Calu3 (cell line): ENCODE measurements around the gene SESN2. TPM values are rescaled to one million over a fixed set of nuclear protein-coding genes. Genes with fewer than 3 reads are reported as not detected.

Source experiments
- Bru-seq: library from RNA; stranded (reverse); fragments of 400-500 nt; gene quantifications from one replicate; lab custom pipeline; 2021; lab: Mats Ljungman, UMichigan
- BruChase-seq, 2 experiments: library from RNA; stranded (reverse); fragments of 400-500 nt; gene quantifications; one replicate each; lab custom pipeline; 2021; lab: Mats Ljungman, UMichigan
- BruUV-seq: library from RNA; stranded (reverse); fragments of 400-500 nt; replicated peaks from 2 replicates; lab custom pipeline; 2021; lab: Mats Ljungman, UMichigan
- CTCF ChIA-PET: fragments of 300-600 bp; sonication (Branson Sonifier 250); formaldehyde crosslinking; loops from one replicate; lab custom pipeline; 2022; ENCODE audit warnings: antibody characterized with exemption; lab: Charles Lee
- DNase-seq: peaks from one replicate; pipeline ENCODE4 v3.0.0; 2022
- H3K27ac Mint-ChIP-seq: one replicate; pipeline ENCODE4 v1.8.0; 2022; ENCODE audit warnings: mixed read lengths; ENCODE audit not compliant: unreplicated experiment
- H3K27me3 Mint-ChIP-seq: one replicate; pipeline ENCODE4 v1.8.0; 2022; ENCODE audit warnings: mixed read lengths; ENCODE audit not compliant: unreplicated experiment
- H3K36me3 Mint-ChIP-seq: one replicate; pipeline ENCODE4 v1.8.0; 2022; ENCODE audit warnings: mild to moderate bottlenecking, moderate library complexity, mixed read lengths; ENCODE audit not compliant: insufficient read depth, unreplicated experiment
- H3K4me1 Mint-ChIP-seq: one replicate; pipeline ENCODE4 v1.8.0; 2022; ENCODE audit warnings: mild to moderate bottlenecking, low read depth, mixed read lengths; ENCODE audit not compliant: unreplicated experiment
- H3K4me3 Mint-ChIP-seq: one replicate; pipeline ENCODE4 v1.8.0; 2022; ENCODE audit warnings: mild to moderate bottlenecking, low read depth, moderate library complexity, mixed read lengths; ENCODE audit not compliant: unreplicated experiment
- H3K9me3 Mint-ChIP-seq: one replicate; pipeline ENCODE4 v1.8.0; 2022; ENCODE audit warnings: low read depth, mixed read lengths; ENCODE audit not compliant: unreplicated experiment
- CTCF ChIP-seq: fragments of 200-600 bp; IDR thresholded peaks from one replicate; pipeline ENCODE4 v1.8.0; 2022; ENCODE audit warnings: antibody characterized with exemption; ENCODE audit not compliant: unreplicated experiment
- intact Hi-C: fragments of 100-400 bp; cut with micrococcal nuclease; formaldehyde crosslinking; loops from one replicate; pipeline ENCODE4 v1.10.0; 2022; ENCODE audit not compliant: unreplicated experiment
- long read RNA-seq: library from polyadenylated mRNA; stranded (forward); transcript quantifications from one replicate; pipeline ENCODE4 v2.0.0, GENCODE V29; 2022
- total RNA-seq: library from RNA; stranded (reverse); gene quantifications from 2 replicates; pipeline ENCODE4 v1.2.3, GENCODE V29; 2022

Gene SESN2
- total RNA-seq, result 12.4 and 13.0 TPM in 2 replicates
- percentile 70 among the genes with signal in this experiment for Bru-seq, nascent RNA
- BruChase-seq, experiment 1, labeled RNA remaining after a 6-hour chase, result percentile 69 among the genes with signal in this experiment
- percentile 55 among the genes with signal in this experiment for BruChase-seq, experiment 2, labeled RNA remaining after a 2-hour chase
- long read RNA-seq, partial matches to known transcripts, result 5 of 10 reads
- long read RNA-seq, other reads (novel, unspliced or antisense), result 2 of 10 reads

- Mint-ChIP-seq H3K4me3 (peak within 1 kb of the TSS; percentile 77), H3K36me3 (peaks cover 35% of the 10 kb centered on the region), H3K27ac (peak within 1 kb of the TSS; percentile 99), H3K4me1 (peaks cover 18% of the 10 kb centered on the region), H3K27me3 (no peaks in the 10 kb centered on the region), H3K9me3 (no peaks in the 10 kb centered on the region)
- TF ChIP-seq CTCF, result no peak
- intact Hi-C loops, result no loop called here
- peak; percentile 97 for DNase-seq
- CTCF ChIA-PET, result interaction anchor here (0.5 to 1.7 kb wide), 3 partner anchors 10 to 111 kb away, joined by 3 to 9 read pairs (median 3); no protein-coding TSS in a partner anchor
- TSS peak; percentile 54 for BruUV-seq
Measured at GRCh38 chr1:28259252-28259933, at the start of gene SESN2. SESN2 (plus strand) TSS chr1:28259518; CDS start chr1:28259848, 330 bp downstream.

GRCh38 chr1:28209700-28210099 lies 49.6 kb upstream of the SESN2 start:
- Mint-ChIP-seq H3K36me3 (peaks cover 20% of the 10 kb centered on the region), H3K4me3 (no peak overlapping the region), H3K4me1 (no peaks in the 10 kb centered on the region), H3K27ac (no peak overlapping the region), H3K27me3 (no peaks in the 10 kb centered on the region), H3K9me3 (no peaks in the 10 kb centered on the region)
- DNase-seq, result no peak
- intact Hi-C loops, result loop anchor here (1.0 kb wide), 1 partner anchor 118 kb away; no protein-coding TSS in a partner anchor
- TF ChIP-seq CTCF, result no peak
- BruUV-seq, result no TSS peak
- CTCF ChIA-PET, result interaction anchor here (0.6 to 1.9 kb wide), 5 partner anchors 74 to 334 kb away, joined by 3 to 23 read pairs (median 4); partner anchors contain the start of gene EYA3

- Mint-ChIP-seq H3K27me3 (no peaks in the 10 kb centered on the region), H3K27ac (no peak overlapping the region), H3K9me3 (no peaks in the 10 kb centered on the region), H3K4me1 (no peaks in the 10 kb centered on the region), H3K4me3 (no peak overlapping the region), H3K36me3 (peaks cover 19% of the 10 kb centered on the region)
- no peak for DNase-seq
- no TSS peak for BruUV-seq
- CTCF ChIA-PET, result interaction anchor here (0.6 to 1.2 kb wide), 2 partner anchors 73 to 121 kb away, joined by 3 to 4 read pairs; no protein-coding TSS in a partner anchor
- intact Hi-C loops, result no loop called here
- TF ChIP-seq CTCF, result no peak
Measured at GRCh38 chr1:28213315-28213714, 46.0 kb upstream of the SESN2 start.

GRCh38 chr1:28229089-28229488 lies 30.2 kb upstream of the SESN2 start:
- CTCF ChIA-PET, result no interaction called here
- Mint-ChIP-seq H3K36me3 (peaks cover 47% of the 10 kb centered on the region), H3K27me3 (no peaks in the 10 kb centered on the region), H3K4me1 (no peaks in the 10 kb centered on the region), H3K27ac (no peak overlapping the region), H3K9me3 (no peaks in the 10 kb centered on the region), H3K4me3 (no peak overlapping the region)
- no peak for DNase-seq
- BruUV-seq, result no TSS peak
- intact Hi-C loops, result no loop called here
- no peak for TF ChIP-seq CTCF
